CD4-positive, alpha-beta T cell (primary cell): ENCODE results near the gene VPS26B. TPM values are rescaled to one million over a fixed set of nuclear protein-coding genes. Genes with fewer than 3 reads are reported as not detected.
A peak's percentile ranks its signal among the peaks of the same experiment; 100 is the strongest.
"Not testable (repeated sequence)": the region's sequence is repeated elsewhere in the genome, so short reads cannot be mapped to it uniquely, and the experiment has no call there.

Experiments
- ATAC-seq: fragments of 200-7000 bp; cut with Tn5 transposase; one replicate; pipeline ENCODE4 v1.10.0; 2022; ENCODE audit warnings: mild to moderate bottlenecking; ENCODE audit not compliant: poor library complexity
- CTCF ChIA-PET: fragments of 350-600 bp; sonication (Branson Sonifier 250); formaldehyde crosslinking; loops from one replicate; lab custom pipeline; 2021; ENCODE audit warnings: antibody characterized with exemption, inconsistent platforms; lab: Charles Lee
- POLR2A ChIA-PET: fragments of 350-600 bp; sonication (Branson Sonifier 250); formaldehyde crosslinking; loops from one replicate; lab custom pipeline; 2021; ENCODE audit warnings: antibody characterized with exemption, inconsistent platforms; lab: Charles Lee
- DNase-seq, 14 experiments: peaks; one replicate each; pipeline ENCODE4 v3.0.0-alpha.2; 2013 to 2020; ENCODE audit warnings: mixed read lengths in 2 of 14
- H3K27ac ChIP-seq, 2 donors: one replicate each; pipeline versions ENCODE4 v1.5.1 to v1.7.0; 2013; ENCODE audit warnings: low read length in 2 of 2, low read depth in 1 of 2, mild to moderate bottlenecking in 1 of 2
- H3K27me3 ChIP-seq, 2 experiments: 1 replicate in 1 of 2; 2 replicates in 1 of 2; pipeline versions ENCODE4 v1.6.1 to v1.7.0; 2013; ENCODE audit warnings: low read length in 2 of 2, control low read depth in 1 of 2, mild to moderate bottlenecking in 1 of 2, moderate library complexity in 1 of 2; ENCODE audit not compliant: insufficient read depth in 2 of 2, control insufficient read depth in 1 of 2
- H3K36me3 ChIP-seq: one replicate; pipeline ENCODE4 v1.6.1; 2013; ENCODE audit warnings: low read length, control low read depth; ENCODE audit not compliant: insufficient read depth
- H3K4me1 ChIP-seq: one replicate; pipeline ENCODE4 v1.6.1; 2013; ENCODE audit warnings: low read length, control low read depth; ENCODE audit not compliant: insufficient read depth
- H3K4me3 ChIP-seq: one replicate; pipeline ENCODE4 v1.5.1; 2013; ENCODE audit warnings: mild to moderate bottlenecking, low read length, moderate library complexity
- H3K9me3 ChIP-seq, 2 experiments: 1 replicate in 1 of 2; 2 replicates in 1 of 2; pipeline versions ENCODE4 v1.6.1 to v1.7.0; 2013; ENCODE audit warnings: low read length in 2 of 2, mild to moderate bottlenecking in 2 of 2, control low read depth in 1 of 2, moderate library complexity in 1 of 2; ENCODE audit not compliant: control insufficient read depth in 1 of 2, insufficient read depth in 1 of 2
- H3K27ac Mint-ChIP-seq: one replicate; pipeline ENCODE4 v1.8.0; 2020; ENCODE audit warnings: mixed read lengths
- H3K27me3 Mint-ChIP-seq: one replicate; pipeline ENCODE4 v1.8.0; 2021; ENCODE audit warnings: mixed read lengths
- H3K36me3 Mint-ChIP-seq: one replicate; pipeline ENCODE4 v1.8.0; 2021; ENCODE audit warnings: low read depth, mixed read lengths
- H3K4me1 Mint-ChIP-seq: one replicate; pipeline ENCODE4 v1.8.0; 2021; ENCODE audit warnings: low read depth, mixed read lengths
- H3K4me3 Mint-ChIP-seq: one replicate; pipeline ENCODE4 v1.8.0; 2020; ENCODE audit warnings: mild to moderate bottlenecking, mixed read lengths
- H3K9me3 Mint-ChIP-seq: one replicate; pipeline ENCODE4 v1.8.0; 2020; ENCODE audit warnings: mixed read lengths
- CTCF ChIP-seq: fragments of 200-600 bp; IDR thresholded peaks from one replicate; pipeline ENCODE4 v1.8.0; 2022; ENCODE audit warnings: antibody characterized with exemption, mild to moderate bottlenecking
- intact Hi-C, 2 experiments: fragments of 100-400 bp; cut with DNase I in 1 of 2; cut with micrococcal nuclease in 1 of 2; formaldehyde crosslinking; loops; one replicate each; pipeline versions ENCODE4 v1.15.1 to v1.9.0; 2023 to 2025; cut with DNase I, micrococcal nuclease
- total RNA-seq, 174 experiments: library from RNA in 2 of 174; stranded (reverse) in 2 of 174; gene quantifications; one replicate each; pipeline ENCODE4 v1.2.3 and lab custom pipeline; 2021 to 2026

Gene VPS26B
- total RNA-seq, 2 experiments from 2014 or later: 41.6 to 42.2 TPM

GRCh38 chr11:134181707-134182106 is 42.8 kb upstream of the VPS26B start:
- H3K27ac Mint-ChIP-seq: no peak overlapping the region
- H3K4me1 ChIP-seq: no peaks in the 10 kb centered on the region
- peaks cover 59% of the 10 kb centered on the region for H3K36me3 ChIP-seq
- CTCF ChIA-PET: no interaction called here
- TF ChIP-seq CTCF: no peak
- H3K27ac ChIP-seq: no peak overlapping the region
- H3K9me3 ChIP-seq: no peaks in the 10 kb centered on the region
- no peak for ATAC-seq
- POLR2A ChIA-PET: no interaction called here
- H3K4me3 ChIP-seq: no peak overlapping the region
- no peak overlapping the region for H3K4me3 Mint-ChIP-seq
- H3K27me3 ChIP-seq: no peaks in the 10 kb centered on the region
- no peaks in the 10 kb centered on the region for H3K27me3 Mint-ChIP-seq
- no peaks in the 10 kb centered on the region for H3K4me1 Mint-ChIP-seq
- no peak for DNase-seq
- intact Hi-C loops: no loop called here
- H3K36me3 Mint-ChIP-seq: peaks cover 84% of the 10 kb centered on the region
- H3K9me3 Mint-ChIP-seq: no peaks in the 10 kb centered on the region

GRCh38 chr11:134188092-134188491 is 36.4 kb upstream of the VPS26B start:
- ATAC-seq, H3K9me3 Mint-ChIP-seq, H3K27ac ChIP-seq, H3K27me3 ChIP-seq, DNase-seq, H3K27ac Mint-ChIP-seq, H3K4me1 ChIP-seq, H3K4me1 Mint-ChIP-seq, H3K9me3 ChIP-seq, H3K27me3 Mint-ChIP-seq, CTCF ChIA-PET, intact Hi-C loops, H3K4me3 ChIP-seq, H3K4me3 Mint-ChIP-seq: not testable (repeated sequence)
- POLR2A ChIA-PET: interaction anchor here (1.0 kb wide), 1 partner anchor 120 kb away, joined by 3 read pairs; no protein-coding TSS in a partner anchor
- H3K36me3 Mint-ChIP-seq: peaks cover 88% of the 10 kb centered on the region
- H3K36me3 ChIP-seq: peaks cover 79% of the 10 kb centered on the region

- Mint-ChIP-seq H3K4me1 (peaks cover 5% of the 10 kb centered on the region), H3K4me3 (peak overlapping the region; percentile 51)
- POLR2A ChIA-PET: interaction anchor here (0.7 to 1.2 kb wide), 2 partner anchors 9 to 27 kb away, joined by 3 to 5 read pairs; partner anchors contain the start of genes NCAPD3 and VPS26B
These were observed 27.7 kb upstream of the VPS26B start for GRCh38 chr11:134196756-134197155.

More at GRCh38 chr11:134196756-134197155, 27.7 kb upstream of the VPS26B start:
- Histone ChIP-seq H3K27ac (no peak overlapping the region), H3K4me3 (no peak overlapping the region), H3K36me3 (peaks cover 47% of the 10 kb centered on the region), H3K9me3 (no peaks in the 10 kb centered on the region), H3K27me3 (no peaks in the 10 kb centered on the region), H3K4me1 (no peaks in the 10 kb centered on the region)
- TF ChIP-seq CTCF: no peak
- no peaks in the 10 kb centered on the region for H3K27me3 Mint-ChIP-seq
- CTCF ChIA-PET: no interaction called here
- peaks cover 90% of the 10 kb centered on the region for H3K36me3 Mint-ChIP-seq
- peak; percentile 44 for ATAC-seq
- DNase-seq: peak in 5 of 14 experiments; percentile 8 to 58 (median 14)
- intact Hi-C loops: no loop called here
- H3K27ac Mint-ChIP-seq: peak overlapping the region; percentile 35
- no peaks in the 10 kb centered on the region for H3K9me3 Mint-ChIP-seq
